Endothelial cell of umbilical vein (primary cell): ENCODE data around the gene AGRN. TPM values are rescaled to one million over a fixed set of nuclear protein-coding genes. Genes with fewer than 3 reads are reported as not detected.

Experiments
- BruUV-seq: library from RNA; stranded (reverse); fragments of 400-500 nt; replicated peaks from 2 replicates; lab custom pipeline; 2021; lab: Mats Ljungman, UMichigan
- CTCF ChIA-PET: fragments of 300-600, 350-600 bp; sonication (Branson Sonifier 250); formaldehyde crosslinking; loops from one replicate; lab custom pipeline; 2021; ENCODE audit warnings: antibody characterized with exemption, inconsistent platforms; lab: Charles Lee
- POLR2A ChIA-PET: fragments of 300-600, 350-600 bp; sonication (Branson Sonifier 250); formaldehyde crosslinking; loops from one replicate; lab custom pipeline; 2021; ENCODE audit warnings: antibody characterized with exemption, inconsistent platforms; lab: Charles Lee
- DNase-seq: peaks from one replicate; pipeline ENCODE4 v3.0.0-alpha.2; 2011; ENCODE audit warnings: low read depth, low spot score
- FAIRE-seq: peaks from 2 replicates; lab custom pipeline; 2011; peaks lifted over from hg19 to GRCh38; lab: Jason Lieb, UNC
- H2AFZ ChIP-seq: 2 replicates; pipeline ENCODE4 v1.6.0; 2012; ENCODE audit warnings: low read depth, low read length, control low read depth, inconsistent platforms
- H3K27ac ChIP-seq: 2 replicates; pipeline ENCODE4 v1.5.1; 2011; ENCODE audit warnings: low read depth, mild to moderate bottlenecking, control low read depth, low read length, moderate library complexity; ENCODE audit not compliant: insufficient read depth
- H3K27me3 ChIP-seq, 2 experiments: 2 replicates each; pipeline versions ENCODE4 v1.6.0 to v1.6.1; 2011; ENCODE audit warnings: low read length in 2 of 2, mixed read lengths in 1 of 2; ENCODE audit not compliant: control insufficient read depth in 2 of 2, insufficient read depth in 2 of 2
- H3K36me3 ChIP-seq, 2 experiments: 2 replicates in 1 of 2; 3 replicates in 1 of 2; pipeline ENCODE4 v1.5.1; 2011; ENCODE audit warnings: low read length in 2 of 2, mild to moderate bottlenecking in 1 of 2, moderate library complexity in 1 of 2; ENCODE audit not compliant: control insufficient read depth in 2 of 2, insufficient read depth in 2 of 2; ENCODE audit errors: extremely low read depth in 1 of 2
- H3K4me1 ChIP-seq: 3 replicates; pipeline ENCODE4 v1.5.1; 2011; ENCODE audit warnings: mild to moderate bottlenecking, low read length; ENCODE audit not compliant: control insufficient read depth, insufficient read depth; ENCODE audit errors: extremely low read depth
- H3K4me2 ChIP-seq: 2 replicates; pipeline ENCODE4 v1.6.1; 2011; ENCODE audit warnings: low read length, control low read depth, mixed read lengths; ENCODE audit not compliant: insufficient read depth
- H3K4me3 ChIP-seq, 3 experiments: fragments of 200-600 bp in 1 of 3; sonication (generic), shearing (Covaris generic) in 1 of 3; replicated peaks in 1 of 3; 2 replicates each; pipeline ENCODE4 v1.5.1; 2011 to 2016; ENCODE audit warnings: control low read depth in 3 of 3, low read length in 3 of 3, mild to moderate bottlenecking in 2 of 3, inconsistent platforms in 1 of 3, low read depth in 1 of 3, moderate library complexity in 1 of 3; ENCODE audit not compliant: insufficient read depth in 1 of 3
- H3K79me2 ChIP-seq: 2 replicates; pipeline ENCODE4 v1.6.0; 2012; ENCODE audit warnings: low read length, inconsistent platforms; ENCODE audit not compliant: control insufficient read depth, insufficient read depth
- H3K9ac ChIP-seq: replicated peaks from 2 replicates; pipeline ENCODE3; 2011; ENCODE audit warnings: low read length, control low read depth; ENCODE audit not compliant: insufficient read depth; ENCODE audit errors: extremely low read depth
- H3K9me1 ChIP-seq: replicated peaks from 3 replicates; pipeline ENCODE4 v1.6.0; 2011; ENCODE audit warnings: mild to moderate bottlenecking, low read length; ENCODE audit not compliant: control insufficient read depth, insufficient read depth; ENCODE audit errors: extremely low read depth
- H3K9me3 ChIP-seq: replicated peaks from 2 replicates; pipeline ENCODE4 v1.5.1; 2012; ENCODE audit warnings: low read length, inconsistent platforms; ENCODE audit not compliant: control insufficient read depth, insufficient read depth
- H4K20me1 ChIP-seq: replicated peaks from 2 replicates; pipeline ENCODE3; 2011; ENCODE audit warnings: mild to moderate bottlenecking, low read length; ENCODE audit not compliant: control insufficient read depth, insufficient read depth; ENCODE audit errors: extremely low read depth
- GATA2 ChIP-seq: IDR thresholded peaks from 2 replicates; pipeline ENCODE4 v1.7.0; 2011; ENCODE audit warnings: low read depth, mild to moderate bottlenecking, moderate library complexity, mixed read lengths, low read length; ENCODE audit not compliant: insufficient read length, insufficient read depth
- JUN ChIP-seq: IDR thresholded peaks from 2 replicates; pipeline ENCODE4 v1.6.1; 2011; ENCODE audit warnings: borderline replicate concordance, low read depth; ENCODE audit not compliant: insufficient read length, insufficient read depth
- MYC ChIP-seq: IDR thresholded peaks from one replicate; pipeline ENCODE4 v1.6.1; 2011; ENCODE audit warnings: mild to moderate bottlenecking, low read depth, low read length
- POLR2A ChIP-seq: IDR thresholded peaks from 2 replicates; pipeline ENCODE4 v1.6.1; 2012; ENCODE audit warnings: low read depth, mild to moderate bottlenecking, control low read depth, low read length
- dilution Hi-C: fragments of 300-500 bp; cut with MboI; formaldehyde crosslinking; loops from one replicate; pipeline ENCODE4 v1.15.0; 2019; ENCODE audit warnings: low sequenced_read_pairs; ENCODE audit not compliant: extremely low pct_ligation_motif_present
- intact Hi-C: fragments of 100-400 bp; cut with micrococcal nuclease; formaldehyde crosslinking; loops from one replicate; pipeline ENCODE4 v1.10.0; 2022
- polyA plus RNA-seq, 4 experiments: library from polyadenylated mRNA; depleted of rRNA in 3 of 4; stranded (reverse) in 3 of 4; unstranded in 1 of 4; fragments of >200 nt; gene quantifications; 2 replicates each; pipeline versions ENCODE4 v1.2.1 to v1.2.3, GENCODE V29; 2011 to 2012; ENCODE audit warnings: missing spikeins in 1 of 4
- total RNA-seq: library from RNA; stranded (reverse); gene quantifications from 2 replicates; pipeline ENCODE4 v1.2.3, GENCODE V29; 2021
- TF ChIP-seq, protein P1 (sequence below): IDR thresholded peaks from 2 replicates; pipeline ENCODE4 v1.6.1; 2011; ENCODE audit not compliant: insufficient read depth, insufficient read length

The AGRN gene
- total and polyA plus RNA-seq, 2 donors (not counting 3 experiments of a cell fraction or from before 2014, with no cell fraction given), result 66.6 to 67.8 TPM

DNA sequence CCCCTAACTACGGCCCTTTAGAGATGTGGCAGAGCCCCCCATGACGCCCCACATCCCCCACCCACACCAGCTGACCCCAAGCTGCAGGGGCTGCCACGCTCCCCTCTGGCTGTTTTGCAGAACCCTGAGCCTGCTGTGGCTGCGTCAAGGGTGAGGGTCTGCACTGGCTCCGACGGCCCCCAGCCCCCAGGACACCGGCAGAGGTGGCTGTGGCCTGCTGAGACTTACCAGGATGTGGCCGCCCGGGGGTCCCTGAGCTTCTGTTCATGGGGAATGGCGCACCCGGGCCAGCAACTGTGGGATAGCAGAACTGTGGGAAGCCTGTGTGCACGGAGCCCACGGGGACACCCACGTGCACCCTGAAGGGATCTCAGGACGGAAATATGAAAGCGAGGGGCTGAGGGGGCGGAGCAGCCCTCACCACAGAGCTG lies 67.0 kb downstream of the AGRN start:
- BruUV-seq, result no TSS peak
- no peak overlapping the region for H3K27ac ChIP-seq
- no peak overlapping the region for H3K4me2 ChIP-seq
- H4K20me1 ChIP-seq, result no peaks in the 10 kb centered on the region
- H3K9me3 ChIP-seq, result no peaks in the 10 kb centered on the region
- H3K4me3 ChIP-seq, result no peak overlapping the region
- no peaks in the 10 kb centered on the region for H3K4me1 ChIP-seq
- no peak for TF ChIP-seq MYC
- no peak overlapping the region for H2AFZ ChIP-seq
- POLR2A ChIA-PET, result no interaction called here
- no peak for DNase-seq
- H3K27me3 ChIP-seq, result no peaks in the 10 kb centered on the region
- no peak for FAIRE-seq
- intact Hi-C loops, result no loop called here
- CTCF ChIA-PET, result no interaction called here
- H3K79me2 ChIP-seq, result no peaks in the 10 kb centered on the region
- no peaks in the 10 kb centered on the region for H3K9me1 ChIP-seq
- H3K9ac ChIP-seq, result no peak overlapping the region
- H3K36me3 ChIP-seq, result no peaks in the 10 kb centered on the region
- dilution Hi-C loops, result no loop called here

DNA sequence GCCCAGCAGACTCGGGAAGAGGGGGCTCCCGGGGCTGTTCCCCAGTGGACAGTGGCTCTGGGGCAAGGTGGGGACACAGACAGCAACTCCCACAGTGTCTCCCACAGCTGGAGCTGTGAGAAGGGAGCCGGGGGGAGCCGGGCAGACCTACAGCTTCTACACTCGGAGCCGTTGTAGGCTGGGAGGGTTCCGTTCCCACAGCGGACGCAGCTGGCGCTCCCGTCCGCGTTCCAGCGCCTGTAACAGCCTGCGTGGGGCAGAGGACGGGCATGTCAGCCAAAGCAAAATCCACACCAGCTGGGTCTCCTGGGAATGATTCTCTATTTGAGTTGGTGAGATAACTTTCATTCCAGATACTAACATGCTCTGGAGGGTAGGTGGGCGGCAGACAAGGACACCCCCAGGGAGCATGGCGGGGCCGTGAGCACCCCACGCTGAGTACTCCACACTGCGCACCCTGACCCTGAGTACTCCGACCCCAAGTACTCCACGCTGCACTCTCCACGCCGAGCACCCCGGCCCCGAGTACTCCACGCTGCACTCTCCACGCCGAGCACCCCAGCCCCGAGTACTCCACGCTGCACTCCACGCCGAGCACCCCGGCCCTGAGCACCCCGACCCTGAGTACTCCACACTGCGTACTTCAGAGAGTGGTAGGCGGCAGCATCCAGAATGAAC lies 67.6 kb downstream of the AGRN start:
- CTCF ChIA-PET, result no interaction called here
- dilution Hi-C loops, result no loop called here

More for the DNA sequence above, 67.6 kb downstream of the AGRN start:
- DNase-seq, result no peak
- no peak overlapping the region for H3K4me3 ChIP-seq
- no peaks in the 10 kb centered on the region for H3K27me3 ChIP-seq
- POLR2A ChIA-PET, result no interaction called here
- no peak overlapping the region for H3K4me2 ChIP-seq
- H2AFZ ChIP-seq, result no peak overlapping the region
- H3K9ac ChIP-seq, result no peak overlapping the region
- H3K4me1 ChIP-seq, result no peaks in the 10 kb centered on the region
- H3K36me3 ChIP-seq, result no peaks in the 10 kb centered on the region
- H3K9me1 ChIP-seq, result no peaks in the 10 kb centered on the region
- TF ChIP-seq JUN (no peak), POLR2A (no peak), GATA2 (no peak)
- TF ChIP-seq, protein P1, sequence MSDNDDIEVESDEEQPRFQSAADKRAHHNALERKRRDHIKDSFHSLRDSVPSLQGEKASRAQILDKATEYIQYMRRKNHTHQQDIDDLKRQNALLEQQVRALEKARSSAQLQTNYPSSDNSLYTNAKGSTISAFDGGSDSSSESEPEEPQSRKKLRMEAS, result no peak
- no peaks in the 10 kb centered on the region for H4K20me1 ChIP-seq
- no TSS peak for BruUV-seq
- intact Hi-C loops, result no loop called here
- no peaks in the 10 kb centered on the region for H3K9me3 ChIP-seq
- FAIRE-seq, result no peak
- H3K79me2 ChIP-seq, result no peaks in the 10 kb centered on the region
- H3K27ac ChIP-seq, result no peak overlapping the region
